DMS53 treated with DMSO at 0.1 percent for 48 hours (cell line): ENCODE results near the gene CCL17.
"Not testable (repeated sequence)": the region's sequence is repeated elsewhere in the genome, so short reads cannot be mapped to it uniquely, and the experiment has no call there.

Experiments
- DNase-seq: peaks from one replicate; lab custom pipeline; 2025; ENCODE audit not compliant: unreplicated experiment; lab: John Stamatoyannopoulos, UW

Gene CCL17

DNA sequence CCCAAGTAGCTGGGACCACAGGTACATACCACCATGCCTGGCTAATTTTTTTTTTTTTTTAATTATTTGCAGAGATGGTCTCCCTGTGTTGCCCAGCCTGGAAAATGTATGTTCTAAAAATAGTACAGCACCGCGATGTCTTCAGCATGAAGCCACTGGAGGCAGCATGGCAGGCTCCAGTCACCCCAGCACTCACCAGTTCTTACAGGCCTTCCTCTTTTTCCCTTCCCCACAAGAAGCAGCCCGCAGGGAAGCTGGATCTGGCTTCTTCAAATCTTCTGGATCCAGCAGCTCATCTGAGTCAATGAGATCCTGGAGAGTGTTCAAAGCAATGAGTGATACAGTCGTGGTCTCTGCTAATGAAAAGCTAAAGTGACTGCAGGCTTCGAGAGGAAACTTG is 26.4 kb downstream of the CCL17 start:
- DNase-seq: no peak

DNA sequence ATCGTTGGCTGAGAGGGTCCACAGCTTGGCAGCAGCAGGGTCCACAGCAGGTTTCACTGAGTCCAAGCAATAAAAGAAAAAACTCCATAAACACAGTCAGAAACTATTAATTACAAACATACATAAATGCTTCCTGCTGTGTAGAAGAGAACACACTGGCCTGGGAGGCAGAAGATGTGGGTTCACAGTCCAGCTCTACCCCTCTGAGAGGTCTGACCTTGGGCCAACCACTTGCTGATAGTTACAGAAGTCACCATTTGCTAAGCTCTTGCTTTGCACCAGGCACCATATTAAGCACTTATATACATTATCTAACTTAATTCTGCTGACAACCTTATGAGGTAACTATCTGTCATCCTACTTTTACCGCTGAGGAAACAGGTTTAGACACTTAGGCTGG is 27.9 kb downstream of the CCL17 start:
- DNase-seq: no peak

DNA sequence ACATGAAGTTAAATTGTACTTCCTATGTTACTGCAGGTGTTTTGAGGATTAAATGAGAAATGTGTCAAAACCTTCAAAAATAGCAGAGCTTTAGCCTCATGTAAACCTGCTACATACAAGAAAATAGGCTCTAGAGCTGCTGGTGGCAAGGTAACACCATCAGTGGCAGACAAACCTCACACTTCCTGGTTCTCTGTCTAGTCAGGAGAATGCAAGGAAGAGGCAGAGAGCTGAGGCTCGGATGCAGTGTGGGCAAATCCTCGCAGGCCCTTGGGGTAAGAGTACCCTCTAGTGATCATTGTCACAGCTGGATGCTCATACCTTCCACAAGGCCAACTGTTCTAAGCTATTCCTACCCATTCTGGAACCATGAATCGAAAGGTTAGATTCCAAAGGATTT is 28.4 kb downstream of the CCL17 start:
- DNase-seq: no peak

DNA sequence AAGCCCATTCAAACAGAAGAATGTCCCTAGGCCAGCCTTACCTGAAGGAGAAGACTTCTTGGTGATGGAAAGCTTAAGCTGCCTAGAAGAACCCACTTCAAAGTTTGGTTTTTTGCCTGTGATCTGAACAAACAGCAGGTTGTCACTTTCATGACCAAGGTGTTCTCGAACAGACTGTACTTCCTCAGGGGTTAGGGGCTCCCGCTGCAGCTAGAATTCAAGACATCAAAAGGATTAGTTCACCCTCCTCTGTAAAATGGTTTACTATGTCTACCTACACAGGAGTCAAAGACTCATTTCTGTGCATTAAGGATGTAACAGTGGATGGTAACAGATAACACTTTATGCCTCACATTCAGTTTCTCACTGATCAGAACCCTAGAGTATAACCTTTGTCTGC is 29.4 kb downstream of the CCL17 start:
- DNase-seq: no peak

DNA sequence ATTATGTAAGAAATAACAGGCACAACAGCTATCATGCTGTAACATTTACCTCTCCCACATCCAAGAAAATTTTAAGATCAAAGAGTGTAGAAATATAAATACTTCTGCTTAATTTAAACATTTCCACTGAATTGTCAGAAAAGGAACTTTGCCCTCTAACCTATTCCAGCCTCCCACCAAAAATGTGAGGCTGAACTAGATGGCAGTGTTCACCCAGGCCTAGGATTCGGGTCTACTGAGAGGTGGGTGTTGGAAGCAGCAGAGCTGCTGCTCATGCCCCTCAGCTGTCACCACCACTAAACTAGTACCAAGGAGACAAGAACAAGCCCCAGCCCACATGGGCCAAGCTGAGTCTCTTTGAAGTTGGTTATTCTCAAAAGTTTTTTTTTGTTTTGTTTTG is 31.3 kb downstream of the CCL17 start:
- no peak for DNase-seq

DNA sequence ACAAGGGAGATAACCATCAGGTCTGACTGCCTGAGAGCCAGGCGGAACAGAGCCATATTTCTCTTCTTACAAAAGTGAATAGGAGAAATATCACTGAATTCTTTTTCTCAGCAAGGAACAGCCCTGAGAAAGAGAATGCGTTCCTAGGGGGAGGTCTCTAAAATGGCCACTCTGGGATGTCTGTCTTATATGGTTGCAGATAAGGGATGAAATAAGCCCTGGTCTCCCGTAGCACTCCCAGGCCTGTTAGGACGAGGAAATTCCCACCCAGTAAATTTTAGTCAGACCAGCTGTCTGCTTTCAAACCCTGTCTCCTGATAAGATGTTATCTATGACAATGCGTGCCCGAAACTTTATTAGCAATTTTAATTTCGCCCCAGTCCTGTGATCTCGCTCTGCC is 35.4 kb downstream of the CCL17 start:
- DNase-seq: not testable (repeated sequence)

DNA sequence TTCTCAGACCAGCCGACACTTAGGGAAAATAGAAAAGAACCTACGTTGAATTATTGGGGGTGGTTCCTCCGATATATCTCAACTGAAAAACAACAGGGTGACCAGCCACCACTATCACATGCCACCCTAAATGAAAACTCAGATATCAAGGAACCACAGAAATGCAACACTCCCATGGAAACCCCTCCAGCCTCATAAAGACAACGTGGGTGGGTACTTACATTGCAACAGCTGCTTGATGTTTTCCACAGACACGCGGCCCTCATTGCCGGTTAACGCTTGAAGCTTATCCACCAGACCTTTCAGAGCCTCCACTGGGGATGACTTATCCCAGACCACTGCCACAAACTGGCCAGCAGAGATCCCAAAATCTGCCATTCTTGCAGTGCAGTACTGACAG is 36.0 kb downstream of the CCL17 start:
- DNase-seq: not testable (repeated sequence)

DNA sequence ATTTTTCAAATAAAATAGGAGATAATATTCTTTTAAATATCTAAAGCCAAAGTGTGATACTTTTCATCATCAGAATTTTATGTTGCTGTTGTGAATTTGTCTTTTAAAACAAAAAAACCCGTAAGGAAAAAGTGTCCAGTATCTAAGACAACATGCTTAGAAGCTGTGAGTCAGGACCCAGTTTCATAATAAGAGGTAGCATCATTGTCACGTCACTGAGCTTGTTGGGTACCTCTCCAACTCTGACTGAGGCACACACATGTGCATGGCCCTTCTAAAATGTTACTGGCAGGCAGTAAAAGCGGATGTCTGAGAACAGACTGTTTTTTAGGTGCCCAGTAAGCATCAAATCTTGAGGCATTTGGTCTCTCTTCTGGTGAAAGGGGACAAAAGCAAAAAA is 40.1 kb downstream of the CCL17 start:
- DNase-seq: no peak

DNA sequence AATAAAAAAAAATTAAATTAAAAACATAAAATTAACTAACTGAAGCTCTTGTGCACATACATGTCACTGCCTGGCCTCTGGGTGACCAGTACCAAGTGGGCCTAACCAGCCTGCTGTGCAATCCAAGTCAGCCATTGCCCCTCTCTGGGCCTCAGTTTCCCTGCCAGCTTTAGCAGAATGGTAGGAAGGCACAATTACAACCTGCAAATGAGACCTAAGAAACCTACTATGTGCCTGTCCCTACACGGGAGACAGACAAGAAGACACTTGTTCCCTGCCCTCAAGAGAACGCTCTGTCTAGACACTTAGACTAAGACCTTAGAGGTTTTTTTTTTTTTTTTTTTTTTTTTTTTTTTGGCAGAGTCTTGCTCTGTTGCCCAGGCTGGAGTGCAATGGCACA is 40.9 kb downstream of the CCL17 start:
- no peak for DNase-seq

DNA sequence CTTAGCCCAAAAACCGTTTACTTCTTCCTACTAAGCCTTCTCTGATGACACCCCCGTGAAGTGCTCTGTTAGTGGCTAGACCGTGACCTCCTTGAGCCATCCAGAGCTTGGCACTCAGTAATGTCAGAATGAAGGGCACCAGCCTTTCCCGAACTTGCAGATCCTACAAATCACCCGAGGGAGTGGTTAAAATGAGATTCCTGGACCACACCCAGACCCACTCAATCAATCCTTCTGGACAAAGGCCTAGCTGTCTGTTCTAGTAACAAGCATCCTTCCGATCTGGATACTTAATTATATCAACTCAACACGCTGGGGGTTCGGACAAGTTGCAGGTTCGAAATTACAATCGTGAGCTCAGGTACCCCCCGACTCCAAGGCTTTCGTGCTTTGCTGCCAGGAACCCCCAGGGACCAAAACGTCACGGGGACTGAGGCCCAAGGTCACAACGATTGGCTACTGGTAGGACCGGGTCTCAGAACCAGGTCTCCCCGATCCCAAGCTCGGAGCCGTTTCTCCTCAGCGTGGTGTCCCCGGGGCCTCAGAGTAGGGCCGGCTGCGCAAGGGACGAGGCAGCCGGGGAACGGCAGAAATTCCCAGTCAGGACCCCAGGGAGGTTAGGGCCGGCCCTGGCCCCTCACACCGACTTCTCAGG is 42.1 kb downstream of the CCL17 start:
- no peak for DNase-seq

DNA sequence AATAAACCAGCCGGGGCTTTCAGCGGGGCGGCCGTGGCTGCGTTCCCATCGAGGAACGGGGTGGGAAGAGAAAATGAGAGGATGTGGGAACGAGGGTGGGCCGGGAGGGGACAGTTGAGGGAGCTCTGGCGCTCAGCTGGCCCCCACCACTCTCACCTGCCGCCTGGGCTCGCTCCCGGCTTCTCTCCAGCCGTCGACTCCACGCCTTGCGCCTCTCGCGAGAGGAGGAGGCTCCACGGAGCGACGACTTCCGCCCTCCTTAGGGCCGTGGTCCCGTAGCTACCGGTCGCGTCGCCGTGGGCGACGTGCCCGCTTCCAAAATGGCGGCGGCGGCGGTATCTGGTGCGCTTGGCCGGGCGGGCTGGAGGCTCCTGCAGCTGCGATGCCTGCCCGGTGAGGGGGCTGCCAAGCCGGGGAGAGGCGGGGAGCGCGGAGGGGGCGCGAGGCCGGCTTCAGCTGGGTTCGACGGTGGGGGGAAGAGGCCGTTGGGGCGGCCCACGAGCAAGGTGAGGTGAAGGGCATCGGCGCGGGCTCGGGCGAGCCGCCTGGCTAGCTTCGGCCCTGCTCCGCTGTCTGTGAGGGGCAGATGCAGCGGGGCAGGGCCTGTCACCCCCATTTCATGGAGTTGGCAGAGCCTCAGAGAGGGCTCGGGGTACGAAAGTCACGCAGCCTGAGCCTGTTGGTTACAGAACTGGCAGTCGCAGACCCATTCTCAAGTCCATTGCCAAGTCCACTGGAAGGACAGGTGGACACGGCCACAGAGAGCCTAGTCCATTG is 42.8 kb downstream of the CCL17 start, which contains the start of the genes CIAPIN1 and COQ9:
Gene CIAPIN1 (minus strand): TSS at position 200 of the 777 bp plus-strand sequence. CDS start 6,457 bp downstream, outside the sequence.
Gene COQ9 (plus strand): TSS at position 294 of the 777 bp plus-strand sequence. CDS start 27 bp downstream, at position 321.
- peak; percentile 79 for DNase-seq

DNA sequence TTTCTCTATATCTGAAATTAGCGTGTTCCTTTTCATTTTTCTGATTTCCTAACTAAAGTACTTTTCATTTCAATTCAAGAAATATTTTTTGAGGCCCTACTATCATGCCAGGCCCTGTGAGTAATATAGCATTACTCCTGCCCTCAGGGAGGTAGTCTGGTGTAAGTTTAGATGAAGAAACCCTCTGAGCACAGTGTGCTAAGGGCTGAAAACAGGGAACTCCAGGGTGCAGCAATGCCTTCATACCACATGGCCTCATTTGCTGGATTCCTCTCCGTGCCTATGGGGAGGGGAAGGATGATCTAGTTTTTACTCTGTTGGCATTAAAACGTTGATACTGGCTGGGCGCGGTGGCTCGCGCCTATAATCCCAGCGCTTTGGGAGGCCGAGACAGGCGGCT is 47.5 kb downstream of the CCL17 start:
- no peak for DNase-seq

DNA sequence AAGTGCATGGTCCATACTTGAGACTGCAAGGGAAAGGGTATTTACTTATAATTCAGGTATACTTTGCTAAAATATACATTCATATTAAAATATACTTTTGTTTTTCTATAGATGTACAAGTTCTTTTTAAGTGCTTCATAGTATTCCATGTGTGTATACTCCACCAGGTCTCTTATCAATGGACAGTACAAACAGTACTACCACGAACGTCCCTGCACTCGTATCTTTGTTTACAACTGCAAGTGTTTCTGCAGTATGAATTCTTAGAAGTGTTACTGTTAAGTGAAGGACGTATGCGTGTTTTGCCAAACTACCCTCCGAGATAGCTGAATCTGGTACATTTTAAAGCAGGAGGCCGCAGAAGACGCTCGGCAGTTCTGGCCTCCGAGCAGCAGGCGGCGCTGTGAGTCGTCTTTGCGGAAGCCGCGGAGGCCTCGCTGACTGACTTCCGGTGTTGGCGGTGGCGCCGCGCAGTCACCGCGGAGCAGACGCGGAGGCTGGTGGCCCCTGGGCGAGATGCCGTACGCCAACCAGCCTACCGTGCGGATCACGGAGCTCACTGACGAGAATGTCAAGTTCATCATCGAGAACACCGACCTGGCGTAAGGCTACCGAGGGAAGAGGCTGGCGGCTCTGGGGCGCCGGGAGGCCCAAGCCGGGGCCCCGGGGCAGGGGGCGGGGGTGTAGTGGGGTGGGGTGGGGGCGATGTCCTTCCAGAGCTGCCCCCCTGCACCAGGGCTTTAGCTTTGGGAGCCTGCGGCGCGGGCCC is 57.8 kb downstream of the CCL17 start, which contains the start of gene POLR2C:
Gene POLR2C (plus strand): TSS at position 471 of the 769 bp plus-strand sequence. CDS start 46 bp downstream, at position 517.
- DNase-seq: peak; percentile 75

DNA sequence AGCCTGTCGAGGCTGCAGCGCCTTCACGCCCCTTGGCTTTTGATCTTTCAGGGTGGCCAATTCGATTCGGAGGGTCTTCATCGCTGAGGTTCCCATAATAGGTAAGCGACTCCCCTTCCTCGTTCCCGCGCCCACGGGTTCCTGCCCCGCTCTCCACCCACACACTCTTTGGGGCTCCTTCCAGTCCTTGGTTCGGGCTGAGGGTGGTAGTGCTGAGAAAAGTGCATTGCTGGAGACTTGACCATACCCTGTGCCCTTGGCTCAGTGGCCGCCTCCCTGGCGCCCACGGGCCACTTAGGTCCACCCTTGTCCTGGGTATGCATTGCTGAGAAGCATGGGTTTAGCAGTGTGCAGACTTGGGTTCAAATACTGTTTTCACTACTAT is 58.4 kb downstream of the CCL17 start:
- no peak for DNase-seq

DNA sequence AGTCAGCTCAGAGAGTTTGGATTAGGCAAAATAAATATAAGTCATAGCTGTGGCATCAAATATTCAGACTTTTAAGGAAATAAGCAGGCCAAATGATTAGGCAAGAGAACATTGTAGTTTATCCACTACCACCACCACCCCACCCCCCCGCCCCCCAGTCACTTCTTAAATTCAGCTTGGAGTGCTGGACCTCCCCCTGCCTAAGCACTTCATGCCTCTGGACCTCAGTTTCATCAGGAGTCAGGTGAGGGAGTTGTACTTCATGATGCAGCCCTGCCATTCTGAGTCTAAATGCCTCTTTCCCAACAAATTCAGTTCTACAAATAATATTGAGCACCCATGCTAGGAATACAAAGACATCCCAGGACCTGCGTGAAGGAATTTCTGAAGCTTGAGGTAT is 60.0 kb downstream of the CCL17 start:
- DNase-seq: no peak
